Measurements from ENCODE around the gene WDR86. TPM values are rescaled to one million over a fixed set of nuclear protein-coding genes. Genes with fewer than 3 reads are reported as not detected.

WDR86 gene
- total and polyA plus RNA-seq, 2 of the 4 experiments (the other 2 are of a cell fraction), result not detected

DNA sequence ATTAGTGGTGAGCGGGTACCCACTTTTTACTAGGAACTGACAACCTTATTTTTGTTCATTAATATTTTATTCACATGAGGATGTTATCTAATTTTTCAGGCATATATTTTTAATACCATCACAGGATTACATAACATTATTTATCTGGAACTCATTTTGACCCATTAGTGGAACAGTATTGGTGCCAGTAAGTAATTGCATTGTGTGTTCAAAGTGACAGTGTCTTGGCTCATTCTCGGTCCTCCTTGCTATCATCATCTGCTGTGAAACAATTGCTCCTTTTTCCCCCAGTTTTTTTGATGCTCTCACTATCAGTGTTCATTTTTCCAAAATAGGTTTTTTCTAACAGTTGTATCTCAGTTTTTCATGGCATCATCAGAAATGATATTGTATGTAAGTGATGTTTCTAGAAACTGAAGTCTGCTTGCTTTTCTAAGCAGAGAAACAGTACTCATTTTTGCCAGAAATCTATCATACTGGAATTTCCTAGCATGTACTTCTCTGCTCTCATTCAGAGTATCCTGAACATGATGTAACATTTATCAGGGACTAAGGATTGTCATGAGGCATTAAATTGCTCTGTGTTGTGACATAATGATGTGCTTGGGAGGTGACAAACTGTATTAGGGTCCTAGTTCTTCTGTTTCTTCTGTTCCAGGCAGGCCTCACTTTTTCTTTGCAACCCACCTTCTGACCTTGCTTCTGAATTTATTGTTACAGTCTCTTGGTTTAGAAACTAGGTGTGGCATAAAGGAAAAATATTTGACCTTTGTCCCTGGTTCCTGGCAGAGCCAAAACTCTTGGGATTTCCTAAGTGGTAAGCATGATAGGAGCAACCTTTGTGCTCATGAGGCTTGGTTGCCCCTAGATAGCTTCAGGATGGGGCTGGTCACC lies 64.0 kb downstream of the WDR86 start:
- Histone ChIP-seq H3K9me3 (ENCODE audit: control insufficient read depth, insufficient read depth, low read length) (no peaks in the 10 kb centered on the region), H3K27me3 (ENCODE audit: control insufficient read depth, insufficient read depth, low read length) (no peaks in the 10 kb centered on the region), H3K9ac (ENCODE audit: low read depth, low read length) (no peak overlapping the region), H2AK5ac (ENCODE audit: low read depth, low read length) (no peak overlapping the region), H3K18ac (ENCODE audit: low read depth, low read length) (no peak overlapping the region), H2BK120ac (ENCODE audit: low read depth, low read length) (no peak overlapping the region), H4K20me1 (ENCODE audit: insufficient read depth, low read length) (no peaks in the 10 kb centered on the region; the same call in 1 of the 2 replicates), H4K5ac (ENCODE audit: low read depth, low read length) (no peak overlapping the region), H2AFZ (replicated peaks; ENCODE audit: low read length, poor library complexity) (no peak overlapping the region), H2AK9ac (replicated peaks; ENCODE audit: low read depth, low read length, poor library complexity) (no peak overlapping the region), H3K4me3 (ENCODE audit: insufficient read depth, low read depth, low read length) (no peak overlapping the region), H4K91ac (ENCODE audit: insufficient read depth, low read depth, low read length) (no peak overlapping the region), H3K9me1 (ENCODE audit: insufficient read depth, low read length) (peaks cover 3% of the 10 kb centered on the region; the same call in 1 of the 2 replicates), H3K4me2 (ENCODE audit: low read depth, low read length) (no peak overlapping the region), H3K79me1 (ENCODE audit: low read depth in 1 of 2, low read length in 2 of 2) (peaks cover 16 to 27% of the 10 kb centered on the region in 2 experiments), H2BK5ac (ENCODE audit: low read depth, low read length, poor library complexity, severe bottlenecking) (no peak overlapping the region), H2BK20ac (ENCODE audit: low read depth, low read length) (no peak overlapping the region), H3K36me3 (ENCODE audit: control insufficient read depth, insufficient read depth, low read length) (peaks cover 25% of the 10 kb centered on the region), H3K4ac (ENCODE audit: low read depth, low read length) (no peak overlapping the region), H3K14ac (replicated peaks; ENCODE audit: low read depth, low read length) (no peak overlapping the region), H3K56ac (ENCODE audit: extremely low read depth, insufficient read depth, low read length) (no peak overlapping the region), H2BK15ac (ENCODE audit: low read depth, low read length) (no peak overlapping the region), H3K23ac (ENCODE audit: low read depth, low read length) (no peak overlapping the region), H4K8ac (ENCODE audit: low read depth in 2 of 2, low read length in 2 of 2) (no peak overlapping the region), H3K27ac (ENCODE audit: insufficient read depth, low read length) (no peak overlapping the region), H3K4me1 (ENCODE audit: control insufficient read depth, insufficient read depth, low read length) (peaks cover 3% of the 10 kb centered on the region)
- BruUV-seq (replicated peaks), result no TSS peak
- intact Hi-C loops (cut with micrococcal nuclease), result no loop called here
- POLR2A ChIA-PET (ENCODE audit: unreplicated experiment), result no interaction called here
- WGBS, 2 experiments (ENCODE audit: extremely low coverage in 2 of 2, insufficient read length in 1 of 2), result no CpG with 5 or more reads among the region's 2 CpGs
- ATAC-seq (ENCODE audit: low read depth) (no peak), DNase-seq (no peak)
- TF ChIP-seq SMC3 (IDR thresholded peaks at IDR 0.05; ENCODE audit: low read depth, low read length), result no peak
- TF ChIP-seq FOS (IDR thresholded peaks at IDR 0.05; ENCODE audit: low read depth, low read length), result no peak
- TF ChIP-seq RCOR1 (IDR thresholded peaks at IDR 0.05; ENCODE audit: insufficient replicate concordance, low read length), result no peak
- TF ChIP-seq MXI1 (IDR thresholded peaks at IDR 0.05; ENCODE audit: borderline replicate concordance, low read depth, low read length), result no peak
- TF ChIP-seq, protein P1, sequence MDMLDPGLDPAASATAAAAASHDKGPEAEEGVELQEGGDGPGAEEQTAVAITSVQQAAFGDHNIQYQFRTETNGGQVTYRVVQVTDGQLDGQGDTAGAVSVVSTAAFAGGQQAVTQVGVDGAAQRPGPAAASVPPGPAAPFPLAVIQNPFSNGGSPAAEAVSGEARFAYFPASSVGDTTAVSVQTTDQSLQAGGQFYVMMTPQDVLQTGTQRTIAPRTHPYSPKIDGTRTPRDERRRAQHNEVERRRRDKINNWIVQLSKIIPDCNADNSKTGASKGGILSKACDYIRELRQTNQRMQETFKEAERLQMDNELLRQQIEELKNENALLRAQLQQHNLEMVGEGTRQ (IDR thresholded peaks at IDR 0.05; ENCODE audit: low read depth, low read length), result no peak
- no peak for TF ChIP-seq NFE2L2 (IDR thresholded peaks at IDR 0.05; ENCODE audit: low read depth, low read length)
- TF ChIP-seq, protein P2, sequence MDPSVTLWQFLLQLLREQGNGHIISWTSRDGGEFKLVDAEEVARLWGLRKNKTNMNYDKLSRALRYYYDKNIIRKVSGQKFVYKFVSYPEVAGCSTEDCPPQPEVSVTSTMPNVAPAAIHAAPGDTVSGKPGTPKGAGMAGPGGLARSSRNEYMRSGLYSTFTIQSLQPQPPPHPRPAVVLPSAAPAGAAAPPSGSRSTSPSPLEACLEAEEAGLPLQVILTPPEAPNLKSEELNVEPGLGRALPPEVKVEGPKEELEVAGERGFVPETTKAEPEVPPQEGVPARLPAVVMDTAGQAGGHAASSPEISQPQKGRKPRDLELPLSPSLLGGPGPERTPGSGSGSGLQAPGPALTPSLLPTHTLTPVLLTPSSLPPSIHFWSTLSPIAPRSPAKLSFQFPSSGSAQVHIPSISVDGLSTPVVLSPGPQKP (IDR thresholded peaks at IDR 0.05; ENCODE audit: borderline replicate concordance, low read depth, low read length), result no peak
- TF ChIP-seq BHLHE40 (IDR thresholded peaks at IDR 0.05; ENCODE audit: low read depth, low read length), result no peak
- TF ChIP-seq RFX5 (IDR thresholded peaks at IDR 0.05; ENCODE audit: low read depth, low read length), result no peak
- no peak for TF ChIP-seq CEBPB (IDR thresholded peaks at IDR 0.05; ENCODE audit: low read depth, low read length)
- no peak for TF ChIP-seq RAD21 (IDR thresholded peaks at IDR 0.05; ENCODE audit: low read length)
- TF ChIP-seq MAZ (IDR thresholded peaks at IDR 0.05; ENCODE audit: borderline replicate concordance, low read depth, low read length), result no peak
- in situ Hi-C loops (cut with MboI; ENCODE audit: low sequenced_read_pairs), result no loop called here
- CTCF ChIA-PET, result interaction anchor here (1.3 kb wide), 1 partner anchor 31 kb away, joined by 4 read pairs; no protein-coding TSS in a partner anchor
- dilution Hi-C loops (cut with HindIII; ENCODE audit: low sequenced_read_pairs, unreplicated experiment), result no loop called here
